ENCODE data around the gene HGD. TPM values are rescaled to one million over a fixed set of nuclear protein-coding genes. Genes with fewer than 3 reads are reported as not detected.
"Not testable (repeated sequence)": the region's sequence is repeated elsewhere in the genome, so short reads cannot be mapped to it uniquely, and the experiment has no call there.

The HGD gene
- total and polyA plus RNA-seq, 11 donors, result 0.16 to 0.62 (median 0.56) TPM; not detected in 8

- Histone ChIP-seq H3K27me3 (no peaks in the 10 kb centered on the region), H3K4me3 (no peak overlapping the region), H3K9me3 (peaks cover 0 to 22% (median 13%) of the 10 kb centered on the region in 12 donors), H3K36me3 (no peaks in the 10 kb centered on the region), H3K27ac (no peak overlapping the region), H3K4me1 (no peaks in the 10 kb centered on the region)
- intact Hi-C loops (cut with DNase I), result no loop called here
- 85 to 87% (median 86%) methylated on average over 12 of the region's 12 CpGs for WGBS, 4 donors
- ATAC-seq (no peak), DNase-seq (no peak)
- TF ChIP-seq POLR2A (IDR thresholded peaks at IDR 0.05) (no peak), CTCF (IDR thresholded peaks at IDR 0.05) (peak in 1 of 12 donors; percentile 7)
Measured at GRCh38 chr3:120622870-120623726, 58.9 kb downstream of the HGD start.

DNA sequence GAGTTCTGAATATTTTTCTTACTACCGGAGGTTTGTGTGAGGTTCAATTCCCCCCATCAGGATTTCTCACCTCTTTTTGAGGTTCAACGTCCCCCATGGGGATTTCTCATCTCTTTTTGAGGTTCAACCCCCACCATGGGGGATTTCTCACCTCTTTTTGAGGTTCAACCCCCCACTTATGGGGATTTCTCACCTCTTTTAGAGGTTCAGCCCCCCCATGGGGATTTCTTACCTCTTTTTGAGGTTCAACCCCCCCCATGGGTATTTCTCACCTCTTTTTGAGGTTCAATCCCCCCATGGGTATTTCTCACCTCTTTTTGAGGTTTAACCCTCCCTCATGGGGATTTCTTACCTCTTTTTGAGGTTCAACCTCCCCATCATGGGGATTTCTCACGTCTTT is 59.6 kb downstream of the HGD start:
- no peaks in the 10 kb centered on the region for H3K27me3 ChIP-seq
- peaks cover 0 to 22% (median 13%) of the 10 kb centered on the region in 12 donors for H3K9me3 ChIP-seq
- intact Hi-C loops (cut with DNase I), result no loop called here
- no peak for ATAC-seq
- H3K4me3 ChIP-seq, result no peak overlapping the region
- H3K4me1 ChIP-seq, result no peaks in the 10 kb centered on the region
- 78 to 88% (median 83%) methylated on average over 3 of the region's 3 CpGs for WGBS, 4 donors
- H3K27ac ChIP-seq, result no peak overlapping the region
- no peak for DNase-seq
- no peaks in the 10 kb centered on the region for H3K36me3 ChIP-seq
- TF ChIP-seq CTCF (IDR thresholded peaks at IDR 0.05) (no peak), POLR2A (IDR thresholded peaks at IDR 0.05) (no peak)

DNA sequence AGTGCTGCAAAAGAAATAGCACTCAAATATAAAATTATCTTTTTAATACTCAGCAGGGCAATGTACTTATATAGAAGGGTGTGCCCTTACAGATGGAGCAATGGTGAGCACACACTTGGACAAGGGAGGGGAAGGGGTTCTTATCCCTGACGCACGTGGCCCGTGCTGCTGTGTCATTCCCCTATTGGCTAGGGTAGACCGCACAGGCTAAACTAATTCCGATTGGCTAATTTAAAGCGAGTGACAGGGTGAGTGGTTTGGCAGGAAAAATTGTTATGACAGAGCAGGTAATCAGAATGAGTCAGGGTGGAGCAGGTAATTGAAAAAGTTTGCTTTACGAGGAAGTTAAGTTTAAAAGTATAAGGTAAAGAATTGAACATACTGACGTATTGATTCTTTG is 65.3 kb downstream of the HGD start:
- WGBS, 4 donors, result 88 to 96% (median 90%) methylated on average over 8 of the region's 8 CpGs

GRCh38 chr3:120615847-120616609 is 66.0 kb downstream of the HGD start:
- no peaks in the 10 kb centered on the region for H3K27me3 ChIP-seq
- no peaks in the 10 kb centered on the region for H3K9me3 ChIP-seq
- no peak overlapping the region for H3K4me3 ChIP-seq
- WGBS, 4 donors, result 47 to 64% (median 55%) methylated on average over 9 to 13 of the region's 13 CpGs
- intact Hi-C loops (cut with DNase I), result no loop called here
- no peaks in the 10 kb centered on the region for H3K36me3 ChIP-seq
- DNase-seq, result peak; percentile 47 to 77 (median 73)
- H3K27ac ChIP-seq, result peak overlapping the region in 10 of 12 donors; percentile 9 to 71 (median 48)
- peaks cover 0 to 12% (median 0%) of the 10 kb centered on the region in 12 donors for H3K4me1 ChIP-seq
- peak; percentile 71 to 93 (median 90) for ATAC-seq
- TF ChIP-seq CTCF (IDR thresholded peaks at IDR 0.05) (no peak), POLR2A (IDR thresholded peaks at IDR 0.05) (peak in 1 of 2 donors; percentile 29)

More for the DNA sequence above, 65.3 kb downstream of the HGD start:
- intact Hi-C loops (cut with DNase I); H3K4me3 ChIP-seq; ATAC-seq; H3K27me3 ChIP-seq; H3K36me3 ChIP-seq; H3K27ac ChIP-seq; DNase-seq; H3K9me3 ChIP-seq: not testable (repeated sequence)
- peaks cover 0 to 12% (median 0%) of the 10 kb centered on the region in 12 donors for H3K4me1 ChIP-seq
